Esophagus squamous epithelium (tissue), 5 donors: Measurements from ENCODE around the gene LMO1. TPM values are rescaled to one million over a fixed set of nuclear protein-coding genes. Genes with fewer than 3 reads are reported as not detected.

Experiments
- DNase-seq: peaks from one replicate; lab custom pipeline; 2025; lab: John Stamatoyannopoulos, UW
- H3K27ac ChIP-seq, 4 donors: fragments of 200-600 bp; sonication (generic); one replicate each; pipeline ENCODE4 v1.5.1; 2016 to 2019; ENCODE audit warnings: mild to moderate bottlenecking in 1 of 4
- H3K27me3 ChIP-seq, 4 donors: fragments of 200-600 bp; sonication (generic); 1 replicate in 3 of 4; 2 replicates in 1 of 4; pipeline versions ENCODE4 v1.5.1 to v1.6.0; 2017 to 2021; ENCODE audit warnings: antibody characterized with exemption in 1 of 4
- H3K36me3 ChIP-seq, 3 donors: fragments of 200-600 bp; sonication (generic); one replicate each; pipeline ENCODE4 v1.5.1; 2016 to 2019
- H3K4me1 ChIP-seq, 3 donors: fragments of 200-600 bp; sonication (generic); one replicate each; pipeline ENCODE4 v1.5.1; 2017 to 2019
- H3K4me3 ChIP-seq, 4 donors: fragments of 200-600 bp; sonication (generic); 1 replicate in 3 of 4; 2 replicates in 1 of 4; pipeline ENCODE4 v1.5.1; 2016 to 2019; ENCODE audit warnings: mild to moderate bottlenecking in 2 of 4, moderate library complexity in 1 of 4
- H3K9me3 ChIP-seq, 3 donors: fragments of 200-600 bp; sonication (generic); one replicate each; pipeline ENCODE4 v1.5.1; 2016 to 2019
- POLR2A ChIP-seq, 4 donors: fragments of 450-650 bp; IDR thresholded peaks; one replicate each; pipeline ENCODE4 v1.6.1; 2017; ENCODE audit warnings: antibody characterized with exemption in 4 of 4, mild to moderate bottlenecking in 4 of 4, moderate library complexity in 3 of 4
- WGBS, 2 donors: methylation state at CpG; one replicate each; pipeline ENCODE4 v1.1.5; 2018; 5-methylcytosine and 5-hydroxymethylcytosine counted together
- intact Hi-C: fragments of 100-400 bp; cut with DNase I; formaldehyde crosslinking; loops from one replicate; pipeline ENCODE4 v1.15.0; 2022
- total RNA-seq, 4 donors: library from RNA; depleted of rRNA; stranded (reverse); fragments of >200 nt; gene quantifications; one replicate each; pipeline ENCODE4 v1.1.0, GENCODE V29; 2016
- TF ChIP-seq, protein P1 (sequence below), 6 experiments: fragments of 450-650 bp in 4 of 6; fragments of 200-600 bp in 2 of 6; sonication (generic) in 2 of 6; IDR thresholded peaks; one replicate each; pipeline ENCODE4 v1.5.1; 2016 to 2019; ENCODE audit warnings: antibody characterized with exemption in 6 of 6, mild to moderate bottlenecking in 4 of 6, moderate library complexity in 4 of 6
- donor health status: DM: yes; HTN: yes; CAD: no.

LMO1 gene
- total RNA-seq, 4 donors from 2014 or later = not detected

DNA sequence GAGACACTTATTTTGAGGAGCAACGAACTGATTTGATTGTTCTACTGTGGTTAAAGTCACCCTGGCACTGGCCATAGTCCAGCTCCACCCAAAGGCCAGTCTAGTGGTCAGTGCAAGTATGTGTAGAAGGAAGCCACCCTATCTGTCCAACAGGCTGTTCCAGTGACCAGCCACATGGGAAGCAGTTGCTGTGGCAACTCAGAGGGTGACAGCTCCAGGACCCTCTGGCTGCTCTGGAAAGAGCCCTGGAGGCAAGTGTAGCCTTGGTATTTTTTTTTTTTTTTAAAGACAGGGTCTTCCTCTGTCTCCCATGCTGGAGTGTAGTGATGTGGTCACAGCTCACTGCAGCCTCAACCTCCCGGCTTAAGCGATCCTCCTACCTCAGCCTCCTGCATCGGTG, 27.8 kb downstream of the LMO1 start:
- Histone ChIP-seq H3K36me3 (no peaks in the 10 kb centered on the region), H3K27me3 (peaks cover 0 to 62% (median 0%) of the 10 kb centered on the region in 4 donors), H3K4me1 (peaks cover 3 to 18% (median 4%) of the 10 kb centered on the region in 3 donors), H3K4me3 (no peak overlapping the region), H3K9me3 (no peaks in the 10 kb centered on the region), H3K27ac (no peak overlapping the region)
- no peak for DNase-seq
- TF ChIP-seq, protein P1, sequence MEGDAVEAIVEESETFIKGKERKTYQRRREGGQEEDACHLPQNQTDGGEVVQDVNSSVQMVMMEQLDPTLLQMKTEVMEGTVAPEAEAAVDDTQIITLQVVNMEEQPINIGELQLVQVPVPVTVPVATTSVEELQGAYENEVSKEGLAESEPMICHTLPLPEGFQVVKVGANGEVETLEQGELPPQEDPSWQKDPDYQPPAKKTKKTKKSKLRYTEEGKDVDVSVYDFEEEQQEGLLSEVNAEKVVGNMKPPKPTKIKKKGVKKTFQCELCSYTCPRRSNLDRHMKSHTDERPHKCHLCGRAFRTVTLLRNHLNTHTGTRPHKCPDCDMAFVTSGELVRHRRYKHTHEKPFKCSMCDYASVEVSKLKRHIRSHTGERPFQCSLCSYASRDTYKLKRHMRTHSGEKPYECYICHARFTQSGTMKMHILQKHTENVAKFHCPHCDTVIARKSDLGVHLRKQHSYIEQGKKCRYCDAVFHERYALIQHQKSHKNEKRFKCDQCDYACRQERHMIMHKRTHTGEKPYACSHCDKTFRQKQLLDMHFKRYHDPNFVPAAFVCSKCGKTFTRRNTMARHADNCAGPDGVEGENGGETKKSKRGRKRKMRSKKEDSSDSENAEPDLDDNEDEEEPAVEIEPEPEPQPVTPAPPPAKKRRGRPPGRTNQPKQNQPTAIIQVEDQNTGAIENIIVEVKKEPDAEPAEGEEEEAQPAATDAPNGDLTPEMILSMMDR (IDR thresholded peaks at IDR 0.05) = no peak
- no peak for TF ChIP-seq POLR2A (IDR thresholded peaks at IDR 0.05)
- intact Hi-C loops = no loop called here
- 79 to 93% methylated on average over 4 of the region's 4 CpGs for WGBS, 2 donors

DNA sequence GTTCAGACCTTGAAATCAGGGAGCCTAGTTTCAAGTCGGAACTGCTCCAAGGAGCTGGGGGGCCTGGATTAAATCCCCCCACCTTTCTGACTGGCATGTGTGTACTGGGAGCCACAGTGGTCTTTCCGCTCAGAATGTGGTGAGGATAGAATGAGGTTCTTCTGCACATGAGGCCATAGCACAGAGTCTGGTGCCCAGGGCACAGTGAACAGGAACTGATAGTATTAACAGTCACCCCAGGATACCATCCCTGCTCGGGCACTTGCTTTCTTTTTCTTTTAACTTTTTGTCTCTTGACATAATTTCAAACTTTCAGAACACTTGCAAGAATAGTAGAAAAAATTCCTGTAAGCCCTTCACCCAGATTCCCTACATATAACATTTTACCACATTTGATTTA, 28.8 kb downstream of the LMO1 start:
- no peak for DNase-seq
- intact Hi-C loops = no loop called here
- TF ChIP-seq, protein P1 (IDR thresholded peaks at IDR 0.05) = no peak
- no peak for TF ChIP-seq POLR2A (IDR thresholded peaks at IDR 0.05)
- peaks cover 3 to 25% (median 7%) of the 10 kb centered on the region in 3 donors for H3K4me1 ChIP-seq
- no peak overlapping the region for H3K27ac ChIP-seq
- peaks cover 0 to 62% (median 0%) of the 10 kb centered on the region in 4 donors for H3K27me3 ChIP-seq
- H3K4me3 ChIP-seq = no peak overlapping the region
- 74 to 80% methylated on average over 3 of the region's 3 CpGs for WGBS, 2 donors
- no peaks in the 10 kb centered on the region for H3K9me3 ChIP-seq
- H3K36me3 ChIP-seq = no peaks in the 10 kb centered on the region

DNA sequence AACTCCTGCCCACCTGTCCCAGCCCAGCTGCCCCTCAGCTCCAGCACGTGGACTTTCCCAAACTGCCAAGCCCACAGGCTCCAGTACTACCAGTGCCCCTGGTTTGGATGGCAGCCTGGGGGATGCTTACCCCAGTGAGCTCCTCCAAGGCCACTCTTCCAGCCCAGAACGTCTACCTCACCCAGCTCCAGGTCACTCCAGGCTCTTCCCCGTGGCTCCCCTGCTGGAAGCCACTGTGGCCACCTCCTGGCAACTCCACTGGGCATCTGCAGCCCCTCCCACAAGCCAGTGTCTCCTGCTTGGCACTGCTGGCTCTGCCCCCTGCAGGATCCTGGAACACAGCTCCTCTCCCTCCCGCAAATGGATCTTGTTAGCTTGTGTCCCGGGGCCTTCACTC, 29.3 kb downstream of the LMO1 start:
- H3K27me3 ChIP-seq = peaks cover 0 to 62% (median 0%) of the 10 kb centered on the region in 4 donors
- H3K27ac ChIP-seq = no peak overlapping the region
- H3K36me3 ChIP-seq = no peaks in the 10 kb centered on the region
- H3K4me3 ChIP-seq = no peak overlapping the region
- TF ChIP-seq, protein P1 (IDR thresholded peaks at IDR 0.05) = no peak
- TF ChIP-seq POLR2A (IDR thresholded peaks at IDR 0.05) = no peak
- DNase-seq = no peak
- WGBS, 2 donors = 64 to 66% methylated on average over 2 to 4 of the region's 5 CpGs
- intact Hi-C loops = no loop called here
- H3K9me3 ChIP-seq = no peaks in the 10 kb centered on the region
- peaks cover 7 to 30% (median 11%) of the 10 kb centered on the region in 3 donors for H3K4me1 ChIP-seq

DNA sequence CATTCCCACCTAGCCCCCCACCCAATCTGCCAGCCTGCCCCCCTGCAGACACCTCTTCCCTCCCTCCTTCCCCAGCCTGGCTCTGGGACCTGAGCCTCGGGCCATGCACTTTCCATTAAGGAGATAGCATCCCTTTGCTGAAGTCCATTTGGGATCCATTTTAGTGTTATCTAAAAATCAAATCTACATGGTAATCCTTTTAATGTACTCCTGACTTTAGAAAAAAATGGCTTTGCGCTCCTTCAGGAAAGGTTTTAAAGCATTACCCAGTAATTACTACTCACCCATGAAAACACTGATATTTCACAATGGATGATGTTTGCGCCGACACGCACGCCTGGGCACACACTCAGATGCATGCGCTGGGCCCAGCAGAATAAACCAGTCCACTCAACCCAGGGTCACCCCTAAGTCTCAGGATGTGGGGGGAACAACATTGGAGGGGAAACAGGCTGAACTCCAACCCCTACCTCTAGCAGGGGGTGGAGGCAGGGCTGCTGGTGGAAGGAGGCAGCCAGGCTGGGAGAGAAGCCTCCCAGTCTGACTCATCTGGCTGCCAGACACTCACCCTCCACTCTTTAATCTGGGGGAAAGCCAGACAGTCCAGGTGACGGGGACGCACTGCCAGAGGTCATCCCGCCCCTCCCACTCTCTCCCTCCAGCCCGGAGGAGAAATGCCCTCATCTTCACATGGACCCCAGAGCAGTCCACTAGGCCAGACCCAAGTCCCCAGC, 29.8 kb downstream of the LMO1 start:
- H3K36me3 ChIP-seq = no peaks in the 10 kb centered on the region
- H3K4me1 ChIP-seq = peaks cover 11 to 35% (median 12%) of the 10 kb centered on the region in 3 donors
- H3K4me3 ChIP-seq = no peak overlapping the region
- TF ChIP-seq POLR2A (IDR thresholded peaks at IDR 0.05) = no peak
- DNase-seq = no peak
- no peak overlapping the region for H3K27ac ChIP-seq
- H3K27me3 ChIP-seq = peaks cover 0 to 57% (median 0%) of the 10 kb centered on the region in 4 donors
- intact Hi-C loops = no loop called here
- no peaks in the 10 kb centered on the region for H3K9me3 ChIP-seq
- 27 to 53% methylated on average over 2 to 11 of the region's 11 CpGs for WGBS, 2 donors

DNA sequence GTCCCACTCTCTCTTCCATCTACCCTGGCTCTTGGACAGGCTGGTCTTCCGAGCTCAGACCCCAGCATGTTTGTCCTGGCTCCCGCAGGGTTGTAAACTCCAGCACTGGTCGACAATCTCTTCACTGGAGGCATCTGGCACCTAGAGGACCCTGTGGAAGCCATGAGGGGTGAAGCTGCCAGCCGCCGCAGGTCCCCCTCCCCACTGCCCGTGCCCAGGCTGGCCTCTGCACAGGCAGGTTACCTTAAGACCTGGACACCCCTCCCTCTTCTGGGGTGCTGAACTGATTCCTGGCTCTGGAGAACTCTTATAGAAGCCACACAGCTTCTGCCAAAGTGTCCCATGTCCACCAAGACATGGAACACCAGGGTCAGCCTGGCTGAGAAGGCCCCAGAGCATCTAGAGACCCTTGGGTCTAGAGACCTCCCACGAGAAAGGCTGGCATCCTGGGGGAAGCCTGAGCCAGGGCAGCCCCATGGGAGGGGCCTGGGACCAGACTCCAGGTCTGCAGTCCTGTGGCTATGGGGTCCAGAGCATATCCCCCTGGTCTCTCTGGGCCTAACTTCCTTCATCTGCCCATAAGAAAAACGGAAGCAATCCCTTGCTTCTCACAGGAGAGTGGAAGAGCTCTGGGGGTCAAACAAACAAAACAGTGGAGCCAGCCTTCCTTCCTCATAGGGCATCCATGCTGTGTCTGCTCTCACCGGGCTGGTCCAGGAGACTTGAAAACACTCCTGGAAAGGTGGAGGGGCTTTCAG, 30.6 kb downstream of the LMO1 start:
- Histone ChIP-seq H3K4me3 (no peak overlapping the region), H3K36me3 (no peaks in the 10 kb centered on the region), H3K9me3 (no peaks in the 10 kb centered on the region), H3K4me1 (peaks cover 18 to 44% (median 19%) of the 10 kb centered on the region in 3 donors), H3K27me3 (peaks cover 0 to 55% (median 0%) of the 10 kb centered on the region in 4 donors), H3K27ac (no peak overlapping the region)
- DNase-seq = no peak
- TF ChIP-seq, protein P1 (IDR thresholded peaks at IDR 0.05) = no peak
- TF ChIP-seq POLR2A (IDR thresholded peaks at IDR 0.05) = no peak
- intact Hi-C loops = no loop called here
- WGBS, 2 donors = 90% methylated on average over 6 of the region's 9 CpGs; no CpG with 5 or more reads in 1 of the 2 donors
